Lower leg skin (tissue), 3 donors: ENCODE measurements around the gene S100A2.

Experiments used
- CTCF ChIP-seq, 3 donors: fragments of 450-650 bp; IDR thresholded peaks; one replicate each; pipeline ENCODE4 v1.5.1; 2016; ENCODE audit warnings: antibody characterized with exemption in 3 of 3, mild to moderate bottlenecking in 3 of 3, moderate library complexity in 2 of 3
- POLR2A ChIP-seq, 2 donors: fragments of 450-650 bp; IDR thresholded peaks; one replicate each; pipeline ENCODE4 v1.6.1; 2016 to 2017; ENCODE audit warnings: antibody characterized with exemption in 2 of 2, mild to moderate bottlenecking in 1 of 2, moderate library complexity in 1 of 2

DNA sequence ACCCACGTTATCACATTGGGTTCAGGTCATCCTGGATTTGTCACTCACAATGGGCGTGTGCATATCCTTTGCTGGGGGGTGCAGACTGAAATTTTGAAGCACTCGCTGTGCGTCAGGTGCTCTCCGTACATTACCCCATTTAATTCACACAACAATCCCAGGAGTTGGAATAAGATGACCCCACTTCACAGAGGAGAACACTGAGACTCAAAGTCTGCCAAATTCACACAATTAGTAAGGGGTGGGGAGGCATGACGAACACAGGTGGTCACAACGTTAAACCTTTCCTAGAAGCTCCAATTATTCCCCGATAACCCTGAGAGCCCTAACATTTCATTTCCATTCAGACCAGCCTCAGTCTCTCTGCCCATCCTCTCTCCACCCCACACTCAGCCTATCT is 3.8 kb upstream of the S100A2 start:
- no peak for TF ChIP-seq CTCF (IDR thresholded peaks at IDR 0.05)
- no peak for TF ChIP-seq POLR2A (IDR thresholded peaks at IDR 0.05)
